GM23248 (cell line): Measurements from ENCODE around the gene ADAM19.

Experiments used
- EZH2 ChIP-seq: fragments of 200-600 bp; sonication (generic); IDR thresholded peaks from 2 replicates; pipeline ENCODE4 v1.6.1; 2018; ENCODE audit warnings: antibody characterized with exemption, mild to moderate bottlenecking; ENCODE audit not compliant: insufficient read depth, poor library complexity, severe bottlenecking
- EZH2phosphoT487 ChIP-seq: fragments of 200-600 bp; sonication (generic); IDR thresholded peaks from 2 replicates; pipeline ENCODE4 v1.6.1; 2018; ENCODE audit warnings: antibody characterized with exemption, moderate library complexity, mild to moderate bottlenecking, low read depth; ENCODE audit not compliant: insufficient read depth

- TF ChIP-seq EZH2phosphoT487 (no peak), EZH2 (no peak)
Measured at GRCh38 chr5:157596487-157596886, 20.9 kb upstream of the ADAM19 start.
